Neural cell (in vitro differentiated cells): ENCODE results near the gene P2RX3. TPM values are rescaled to one million over a fixed set of nuclear protein-coding genes. Genes with fewer than 3 reads are reported as not detected.

Experiments
- H2AFZ ChIP-seq: fragments of 200-600, 300-800 bp; sonication (generic), shearing (Covaris generic); 2 replicates; pipeline ENCODE4 v1.6.0; 2014; ENCODE audit warnings: low read depth, mild to moderate bottlenecking, antibody characterized with exemption, low read length, moderate library complexity
- H3F3A ChIP-seq: fragments of 200-600 bp; shearing (Covaris generic); 2 replicates; pipeline ENCODE4 v1.6.1; 2016; ENCODE audit warnings: mild to moderate bottlenecking, moderate library complexity, mixed read lengths, antibody characterized with exemption, low read length; ENCODE audit not compliant: insufficient read depth, poor library complexity, severe bottlenecking
- H3K27ac ChIP-seq: fragments of 200-600, 300-800 bp; sonication (generic), shearing (Covaris generic); 2 replicates; pipeline ENCODE4 v1.5.1; 2014; ENCODE audit warnings: mild to moderate bottlenecking, low read length, moderate library complexity
- H3K27me3 ChIP-seq: fragments of 300-800, 200-600 bp; sonication (generic), shearing (Covaris generic); 2 replicates; pipeline ENCODE4 v1.6.0; 2014; ENCODE audit warnings: mild to moderate bottlenecking, low read depth, low read length, moderate library complexity; ENCODE audit not compliant: insufficient read depth
- H3K36me3 ChIP-seq: fragments of 300-800, 200-600 bp; sonication (generic), shearing (Covaris generic); 2 replicates; pipeline ENCODE4 v1.5.1; 2014; ENCODE audit warnings: mild to moderate bottlenecking, antibody characterized with exemption, low read length, moderate library complexity; ENCODE audit not compliant: insufficient read depth
- H3K4me2 ChIP-seq: fragments of 300-800, 200-600 bp; sonication (generic), shearing (Covaris generic); 2 replicates; pipeline ENCODE4 v1.6.0; 2014; ENCODE audit warnings: mild to moderate bottlenecking, low read length
- H3K4me3 ChIP-seq: fragments of 300-800, 200-600 bp; sonication (generic), shearing (Covaris generic); 2 replicates; pipeline ENCODE4 v1.5.1; 2014; ENCODE audit warnings: mild to moderate bottlenecking, low read length, moderate library complexity
- H3K79me2 ChIP-seq: fragments of 200-600 bp; shearing (Covaris generic); replicated peaks from 2 replicates; pipeline ENCODE4 v1.6.0; 2014; ENCODE audit warnings: mild to moderate bottlenecking, low read length, moderate library complexity; ENCODE audit not compliant: insufficient read depth
- H3K9ac ChIP-seq: fragments of 300-800, 200-600 bp; sonication (generic), shearing (Covaris generic); 2 replicates; pipeline ENCODE4 v1.6.1; 2016; ENCODE audit warnings: mild to moderate bottlenecking, low read length, mixed read lengths
- H3K9me2 ChIP-seq: fragments of 200-600 bp; shearing (Covaris generic); 2 replicates; pipeline ENCODE4 v1.6.1; 2016; ENCODE audit warnings: mild to moderate bottlenecking, low read length, mixed read lengths; ENCODE audit not compliant: insufficient read depth
- H3K9me3 ChIP-seq: fragments of 200-600, 300-800 bp; sonication (generic), shearing (Covaris generic); 2 replicates; pipeline ENCODE4 v1.6.1; 2016; ENCODE audit warnings: mild to moderate bottlenecking, mixed run types, low read length, moderate library complexity, mixed read lengths
- H4K20me1 ChIP-seq: fragments of 200-600 bp; shearing (Covaris generic); 2 replicates; pipeline ENCODE4 v1.6.1; 2016; ENCODE audit warnings: mild to moderate bottlenecking, mixed run types; ENCODE audit not compliant: insufficient read depth
- CTCF ChIP-seq: fragments of 450-650 bp; IDR thresholded peaks from 2 replicates; pipeline ENCODE4 v1.5.1; 2014; ENCODE audit warnings: antibody characterized with exemption, mild to moderate bottlenecking, moderate library complexity; ENCODE audit not compliant: poor library complexity, severe bottlenecking
- EP300 ChIP-seq: fragments of 450-650 bp; conservative IDR thresholded peaks from 2 replicates; pipeline ENCODE4 v1.6.1; 2014; ENCODE audit warnings: antibody characterized with exemption, mild to moderate bottlenecking, moderate library complexity; ENCODE audit not compliant: poor library complexity, severe bottlenecking
- EZH2 ChIP-seq: fragments of 200-600, 300-800 bp; shearing (Covaris generic), sonication (generic); IDR thresholded peaks from 2 replicates; pipeline ENCODE4 v1.6.1; 2014; ENCODE audit warnings: antibody characterized with exemption, low read length, borderline replicate concordance, mild to moderate bottlenecking; ENCODE audit not compliant: insufficient read depth, poor library complexity, severe bottlenecking
- MXI1 ChIP-seq: fragments of 450-650 bp; conservative IDR thresholded peaks from 2 replicates; pipeline ENCODE4 v1.6.1; 2014; ENCODE audit warnings: antibody characterized with exemption, mild to moderate bottlenecking; ENCODE audit not compliant: poor library complexity, severe bottlenecking
- POLR2AphosphoS5 ChIP-seq: IDR thresholded peaks from 2 replicates; pipeline ENCODE4 v1.6.1; 2012
- RAD21 ChIP-seq: fragments of 450-650 bp; conservative IDR thresholded peaks from 2 replicates; pipeline ENCODE4 v1.6.1; 2014; ENCODE audit warnings: antibody characterized with exemption, mild to moderate bottlenecking, moderate library complexity
- REST ChIP-seq: IDR thresholded peaks from 2 replicates; pipeline ENCODE4 v1.6.1; 2012; ENCODE audit warnings: borderline replicate concordance
- SMC3 ChIP-seq: fragments of 450-650 bp; conservative IDR thresholded peaks from 2 replicates; pipeline ENCODE4 v1.6.1; 2014; ENCODE audit warnings: antibody characterized with exemption, mild to moderate bottlenecking, moderate library complexity; ENCODE audit not compliant: poor library complexity
- TAF1 ChIP-seq: IDR thresholded peaks from 2 replicates; pipeline ENCODE4 v1.6.1; 2012; ENCODE audit warnings: low read depth
- polyA plus RNA-seq: library from polyadenylated mRNA; depleted of rRNA; stranded (reverse); fragments of >200 nt; gene quantifications from 2 replicates; pipeline ENCODE4 v1.2.3, GENCODE V29; 2014

P2RX3 gene
- polyA plus RNA-seq, 1 donor from 2014 or later, result not detected

DNA sequence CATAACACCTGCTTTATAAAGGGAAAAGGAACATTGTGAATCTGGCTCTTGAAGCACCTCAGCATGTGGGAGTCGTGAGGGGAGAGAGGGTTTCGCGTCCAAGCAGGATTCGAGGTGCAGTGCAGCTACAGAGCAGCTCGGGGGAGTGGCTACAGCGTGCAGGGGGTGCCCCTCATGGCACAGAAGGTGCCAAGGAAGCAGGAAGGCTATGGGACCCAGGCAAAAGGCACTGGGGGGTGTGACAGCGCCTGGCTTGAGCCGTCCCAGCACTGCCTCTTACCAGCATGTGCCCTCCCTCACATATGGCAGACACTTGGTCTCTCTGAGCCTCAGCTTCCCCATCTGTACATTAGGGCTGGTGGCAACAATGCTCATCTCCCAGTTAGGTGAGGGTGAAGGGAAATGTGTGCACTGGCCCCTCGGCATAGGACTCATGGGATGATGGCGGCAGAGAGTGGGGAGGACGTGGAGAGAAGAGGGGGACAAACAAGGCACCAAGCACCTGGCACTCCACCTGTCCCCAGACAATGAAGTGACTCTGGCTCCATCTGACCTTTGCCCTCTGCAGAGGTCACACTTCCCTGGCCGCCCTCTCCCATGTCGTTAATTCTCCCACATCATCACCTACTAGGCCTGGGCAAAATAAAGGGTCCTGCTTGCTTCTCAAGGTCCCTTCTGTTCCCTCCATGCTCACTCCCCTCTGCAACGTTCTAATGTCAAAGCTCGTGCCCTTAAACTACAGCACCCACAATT, 23.8 kb upstream of the P2RX3 start:
- H3K4me2 ChIP-seq, result no peak overlapping the region
- no peak overlapping the region for H3K9ac ChIP-seq
- no peak overlapping the region for H3K4me3 ChIP-seq
- H2AFZ ChIP-seq, result no peak overlapping the region
- no peak overlapping the region for H3K27ac ChIP-seq
- no peaks in the 10 kb centered on the region for H3F3A ChIP-seq
- no peaks in the 10 kb centered on the region for H3K9me2 ChIP-seq
- TF ChIP-seq EP300, result no peak
- TF ChIP-seq TAF1, result no peak
- TF ChIP-seq CTCF, result no peak
- no peak for TF ChIP-seq REST
- no peaks in the 10 kb centered on the region for H3K9me3 ChIP-seq
- no peaks in the 10 kb centered on the region for H4K20me1 ChIP-seq
- H3K27me3 ChIP-seq, result no peaks in the 10 kb centered on the region
- peaks cover 7% of the 10 kb centered on the region for H3K36me3 ChIP-seq
- H3K79me2 ChIP-seq, result no peaks in the 10 kb centered on the region

DNA sequence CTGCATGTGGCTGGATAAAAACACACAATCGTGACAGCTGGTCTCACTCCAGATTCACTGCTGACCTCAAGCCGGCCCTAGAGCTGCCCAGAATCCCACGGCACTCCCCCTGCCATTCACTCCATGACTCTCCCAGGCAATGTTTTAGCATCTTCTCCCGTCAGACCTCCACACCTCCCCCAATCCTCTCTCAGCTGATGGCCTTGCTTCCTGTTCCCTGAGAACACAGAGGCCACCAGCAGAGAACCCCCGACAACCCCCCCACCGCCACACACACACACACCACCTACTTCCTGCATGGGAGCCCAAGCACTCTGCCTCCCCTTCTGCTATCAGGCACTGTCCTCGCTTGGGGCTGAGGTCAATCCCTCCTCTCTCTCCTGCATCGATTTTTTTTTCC, 22.7 kb upstream of the P2RX3 start:
- no peak overlapping the region for H2AFZ ChIP-seq
- H3K4me2 ChIP-seq, result no peak overlapping the region
- peaks cover 7% of the 10 kb centered on the region for H3K36me3 ChIP-seq
- no peak overlapping the region for H3K9ac ChIP-seq
- H3K9me3 ChIP-seq, result no peaks in the 10 kb centered on the region
- no peak overlapping the region for H3K4me3 ChIP-seq
- peaks cover under 1% of the 10 kb centered on the region for H3K79me2 ChIP-seq
- no peak overlapping the region for H3K27ac ChIP-seq
- no peaks in the 10 kb centered on the region for H3K9me2 ChIP-seq
- no peaks in the 10 kb centered on the region for H3K27me3 ChIP-seq
- TF ChIP-seq EZH2, result no peak
- TF ChIP-seq CTCF, result no peak
- no peak for TF ChIP-seq MXI1
- TF ChIP-seq RAD21, result no peak
- no peak for TF ChIP-seq TAF1
- TF ChIP-seq EP300, result no peak
- no peak for TF ChIP-seq SMC3
- TF ChIP-seq REST, result no peak
- TF ChIP-seq POLR2AphosphoS5, result no peak
- no peaks in the 10 kb centered on the region for H3F3A ChIP-seq
- no peaks in the 10 kb centered on the region for H4K20me1 ChIP-seq
